ENCODE results near the gene KIAA1755.

DNA sequence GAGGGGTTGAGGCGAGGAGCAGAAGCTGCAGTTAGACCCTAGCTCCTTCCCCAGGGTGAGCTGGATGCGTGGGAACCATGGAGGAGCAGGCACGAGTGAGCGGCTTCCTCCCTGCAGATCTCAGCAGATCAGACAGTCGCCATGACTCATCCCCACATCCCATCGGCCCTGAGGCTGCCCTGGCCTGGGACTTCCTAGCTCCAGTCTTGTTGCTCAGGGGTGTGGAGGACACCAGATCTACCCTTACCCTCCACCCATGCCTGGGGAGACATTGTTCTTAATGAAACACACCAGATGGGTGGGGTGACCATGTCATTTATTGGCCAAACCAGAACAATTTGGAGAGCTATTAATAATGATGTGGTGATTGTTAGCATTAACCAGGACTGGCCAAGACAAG is 59.2 kb downstream of the KIAA1755 start:
- TF ChIP-seq, protein P1, sequence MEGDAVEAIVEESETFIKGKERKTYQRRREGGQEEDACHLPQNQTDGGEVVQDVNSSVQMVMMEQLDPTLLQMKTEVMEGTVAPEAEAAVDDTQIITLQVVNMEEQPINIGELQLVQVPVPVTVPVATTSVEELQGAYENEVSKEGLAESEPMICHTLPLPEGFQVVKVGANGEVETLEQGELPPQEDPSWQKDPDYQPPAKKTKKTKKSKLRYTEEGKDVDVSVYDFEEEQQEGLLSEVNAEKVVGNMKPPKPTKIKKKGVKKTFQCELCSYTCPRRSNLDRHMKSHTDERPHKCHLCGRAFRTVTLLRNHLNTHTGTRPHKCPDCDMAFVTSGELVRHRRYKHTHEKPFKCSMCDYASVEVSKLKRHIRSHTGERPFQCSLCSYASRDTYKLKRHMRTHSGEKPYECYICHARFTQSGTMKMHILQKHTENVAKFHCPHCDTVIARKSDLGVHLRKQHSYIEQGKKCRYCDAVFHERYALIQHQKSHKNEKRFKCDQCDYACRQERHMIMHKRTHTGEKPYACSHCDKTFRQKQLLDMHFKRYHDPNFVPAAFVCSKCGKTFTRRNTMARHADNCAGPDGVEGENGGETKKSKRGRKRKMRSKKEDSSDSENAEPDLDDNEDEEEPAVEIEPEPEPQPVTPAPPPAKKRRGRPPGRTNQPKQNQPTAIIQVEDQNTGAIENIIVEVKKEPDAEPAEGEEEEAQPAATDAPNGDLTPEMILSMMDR (IDR thresholded peaks at IDR 0.05; ENCODE audit: poor library complexity, severe bottlenecking), result no peak
- TF ChIP-seq EP300 (conservative IDR thresholded peaks at IDR 0.05; ENCODE audit: poor library complexity, severe bottlenecking) (no peak), RAD21 (conservative IDR thresholded peaks at IDR 0.05) (no peak), SMC3 (conservative IDR thresholded peaks at IDR 0.05; ENCODE audit: poor library complexity) (no peak), POLR2AphosphoS5 (IDR thresholded peaks at IDR 0.05) (no peak)

All from neural cell (in vitro differentiated cells).